Astrocyte of the cerebellum (primary cell): ENCODE data around the gene CACNA1H.
"Not testable (repeated sequence)": the region's sequence is repeated elsewhere in the genome, so short reads cannot be mapped to it uniquely, and the experiment has no call there.

Experiments used
- DNase-seq: peaks from one replicate; pipeline ENCODE4 v3.0.0-alpha.2; 2011; ENCODE audit warnings: low read depth
- H3K4me3 ChIP-seq: 2 replicates; pipeline ENCODE4 v1.5.1; 2011; ENCODE audit warnings: mild to moderate bottlenecking, low read depth, low read length, moderate library complexity
- CTCF ChIP-seq: IDR thresholded peaks from 2 replicates; pipeline ENCODE4 v1.5.1; 2012; ENCODE audit warnings: low read length, low read depth, moderate library complexity, mild to moderate bottlenecking; ENCODE audit errors: missing control alignments
- in situ Hi-C: cut with HindIII; loops from 2 replicates; pipeline ENCODE4 v1.10.0; 2017; ENCODE audit warnings: low sequenced_read_pairs

Gene CACNA1H

GRCh38 chr16:1237990-1238389 lies 85.1 kb downstream of the CACNA1H start:
- H3K4me3 ChIP-seq = no peak overlapping the region
- TF ChIP-seq CTCF = no peak
- no peak for DNase-seq
- in situ Hi-C loops = no loop called here

- in situ Hi-C loops, H3K4me3 ChIP-seq, DNase-seq: not testable (repeated sequence)
Observed at GRCh38 chr16:1238909-1239308, 86.0 kb downstream of the CACNA1H start.

GRCh38 chr16:1239575-1239974 lies 86.7 kb downstream of the CACNA1H start:
- DNase-seq, in situ Hi-C loops, H3K4me3 ChIP-seq: not testable (repeated sequence)

GRCh38 chr16:1240436-1240835 lies 87.5 kb downstream of the CACNA1H start, which contains the start of gene TPSAB1:
Gene TPSAB1, plus strand, starts transcription at chr16:1240705. Its CDS starts 234 bp downstream, at chr16:1240939.
- DNase-seq, in situ Hi-C loops, H3K4me3 ChIP-seq: not testable (repeated sequence)

- in situ Hi-C loops, DNase-seq, H3K4me3 ChIP-seq: not testable (repeated sequence)
Observed at GRCh38 chr16:1241081-1241480, 88.2 kb downstream of the CACNA1H start.

GRCh38 chr16:1243363-1243762 lies 90.5 kb downstream of the CACNA1H start:
- DNase-seq, H3K4me3 ChIP-seq, in situ Hi-C loops: not testable (repeated sequence)

GRCh38 chr16:1243907-1244850 lies 91.3 kb downstream of the CACNA1H start:
- DNase-seq, in situ Hi-C loops, H3K4me3 ChIP-seq: not testable (repeated sequence)

GRCh38 chr16:1244881-1245280 lies 92.0 kb downstream of the CACNA1H start:
- DNase-seq = no peak
- TF ChIP-seq CTCF = no peak
- in situ Hi-C loops = no loop called here
- no peak overlapping the region for H3K4me3 ChIP-seq

- no peak overlapping the region for H3K4me3 ChIP-seq
- no peak for DNase-seq
- no peak for TF ChIP-seq CTCF
- in situ Hi-C loops = no loop called here
Observed at GRCh38 chr16:1245452-1246020, 92.6 kb downstream of the CACNA1H start.

- H3K4me3 ChIP-seq, in situ Hi-C loops, DNase-seq: not testable (repeated sequence)
Observed at GRCh38 chr16:1247903-1248537, 95.1 kb downstream of the CACNA1H start.

GRCh38 chr16:1249031-1249755 lies 96.3 kb downstream of the CACNA1H start:
- H3K4me3 ChIP-seq, DNase-seq, in situ Hi-C loops: not testable (repeated sequence)

GRCh38 chr16:1253701-1254364 lies 100.9 kb downstream of the CACNA1H start:
- DNase-seq, in situ Hi-C loops, H3K4me3 ChIP-seq: not testable (repeated sequence)

GRCh38 chr16:1254821-1255220 lies 101.9 kb downstream of the CACNA1H start:
- in situ Hi-C loops, DNase-seq, H3K4me3 ChIP-seq: not testable (repeated sequence)
